ENCODE results near the gene C11orf68.

GRCh38 chr11:65880844-65881421 is 37.9 kb downstream of the C11orf68 start:
- TF ChIP-seq CTCF (IDR thresholded peaks at IDR 0.05) (no peak), EZH2 (IDR thresholded peaks at IDR 0.05; ENCODE audit: borderline replicate concordance, insufficient read depth, low read depth, low read length, poor library complexity, severe bottlenecking) (no peak)
